ENCODE measurements around the gene GSDME.

GSDME gene

GRCh38 chr7:24685708-24686107 is 71.6 kb downstream of the GSDME start:
- no peak for TF ChIP-seq CTCF (conservative IDR thresholded peaks at IDR 0.05; ENCODE audit: control insufficient read depth, insufficient read depth, low read depth, low read length)
- no peak for DNase-seq (ENCODE audit: low read depth)
- no peak overlapping the region for H3K4me3 ChIP-seq (ENCODE audit: control insufficient read depth, low read depth, low read length)

DNA sequence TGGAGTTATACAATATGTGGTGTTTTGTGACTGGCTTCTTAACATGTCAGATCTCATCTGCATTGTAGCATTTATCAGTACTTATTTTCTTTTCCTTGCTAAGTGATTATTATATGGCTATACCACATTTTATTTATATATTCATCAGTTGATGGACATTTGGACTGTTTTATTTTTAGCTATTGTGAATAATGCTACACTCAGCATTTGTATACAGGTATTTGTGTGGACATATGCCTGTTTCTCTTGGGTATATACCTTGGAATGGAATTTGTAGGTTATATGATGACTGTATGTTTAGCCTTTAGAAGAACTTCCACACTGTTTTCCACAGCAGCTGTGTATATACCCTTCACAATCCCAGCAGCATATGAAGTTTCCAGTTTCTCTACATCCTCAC is 86.5 kb downstream of the GSDME start:
- no peak overlapping the region for H3K4me3 ChIP-seq (ENCODE audit: control insufficient read depth, low read depth, low read length)
- no peak for TF ChIP-seq CTCF (conservative IDR thresholded peaks at IDR 0.05; ENCODE audit: control insufficient read depth, insufficient read depth, low read depth, low read length)
- no peak for DNase-seq (ENCODE audit: low read depth)

DNA sequence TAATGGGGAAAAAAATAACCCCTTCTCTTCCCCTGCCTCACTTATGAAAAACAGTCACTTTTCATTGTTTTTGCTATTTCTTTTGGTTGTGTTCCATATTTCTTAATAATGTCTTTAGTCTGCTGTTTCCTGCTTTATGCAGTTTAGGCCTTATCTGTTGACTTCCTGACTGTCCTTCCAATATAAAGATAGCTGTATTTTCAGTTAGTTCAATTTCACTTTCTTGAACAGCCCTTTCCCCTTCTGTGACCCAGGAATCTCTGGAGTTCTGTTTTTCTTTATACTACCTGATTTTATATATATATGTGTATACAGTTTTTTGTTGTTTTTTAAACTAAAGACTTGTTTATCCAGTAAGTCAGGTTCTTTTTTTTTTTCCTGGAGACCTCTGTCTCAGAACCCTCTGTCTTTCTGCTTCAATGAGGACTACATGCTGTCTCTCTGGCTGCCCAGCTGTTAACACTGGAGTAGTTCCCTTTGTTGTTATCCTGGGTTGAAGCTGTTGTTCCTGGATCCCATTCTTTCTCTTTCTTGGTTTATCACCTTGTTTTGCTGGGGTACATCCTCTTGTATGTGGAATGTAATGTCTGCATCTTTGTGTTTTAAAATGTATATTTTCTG is 87.2 kb downstream of the GSDME start:
- H3K4me3 ChIP-seq (ENCODE audit: control insufficient read depth, low read depth, low read length): no peak overlapping the region
- no peak for DNase-seq (ENCODE audit: low read depth)
- no peak for TF ChIP-seq CTCF (conservative IDR thresholded peaks at IDR 0.05; ENCODE audit: control insufficient read depth, insufficient read depth, low read depth, low read length)

- DNase-seq (ENCODE audit: low read depth): peak; percentile 65
- no peak for TF ChIP-seq CTCF (conservative IDR thresholded peaks at IDR 0.05; ENCODE audit: control insufficient read depth, insufficient read depth, low read depth, low read length)
- no peak overlapping the region for H3K4me3 ChIP-seq (ENCODE audit: control insufficient read depth, low read depth, low read length)
These were observed 88.2 kb downstream of the GSDME start for GRCh38 chr7:24668927-24669635.

- no peak overlapping the region for H3K4me3 ChIP-seq (ENCODE audit: control insufficient read depth, low read depth, low read length)
- peak; percentile 71 for TF ChIP-seq CTCF (conservative IDR thresholded peaks at IDR 0.05; ENCODE audit: control insufficient read depth, insufficient read depth, low read depth, low read length)
- peak; percentile 64 for DNase-seq (ENCODE audit: low read depth)
These were observed 91.5 kb downstream of the GSDME start for GRCh38 chr7:24665564-24666294.

- H3K4me3 ChIP-seq (ENCODE audit: control insufficient read depth, low read depth, low read length): no peak overlapping the region
- DNase-seq (ENCODE audit: low read depth): peak; percentile 89
These were observed 96.7 kb downstream of the GSDME start for GRCh38 chr7:24660546-24660945.

More at GRCh38 chr7:24660546-24660945, 96.7 kb downstream of the GSDME start:
- TF ChIP-seq CTCF (conservative IDR thresholded peaks at IDR 0.05; ENCODE audit: control insufficient read depth, insufficient read depth, low read depth, low read length): no peak

Measured in fibroblast of mammary gland (primary cell).